ENCODE results near the gene SOWAHC.

The SOWAHC gene

DNA sequence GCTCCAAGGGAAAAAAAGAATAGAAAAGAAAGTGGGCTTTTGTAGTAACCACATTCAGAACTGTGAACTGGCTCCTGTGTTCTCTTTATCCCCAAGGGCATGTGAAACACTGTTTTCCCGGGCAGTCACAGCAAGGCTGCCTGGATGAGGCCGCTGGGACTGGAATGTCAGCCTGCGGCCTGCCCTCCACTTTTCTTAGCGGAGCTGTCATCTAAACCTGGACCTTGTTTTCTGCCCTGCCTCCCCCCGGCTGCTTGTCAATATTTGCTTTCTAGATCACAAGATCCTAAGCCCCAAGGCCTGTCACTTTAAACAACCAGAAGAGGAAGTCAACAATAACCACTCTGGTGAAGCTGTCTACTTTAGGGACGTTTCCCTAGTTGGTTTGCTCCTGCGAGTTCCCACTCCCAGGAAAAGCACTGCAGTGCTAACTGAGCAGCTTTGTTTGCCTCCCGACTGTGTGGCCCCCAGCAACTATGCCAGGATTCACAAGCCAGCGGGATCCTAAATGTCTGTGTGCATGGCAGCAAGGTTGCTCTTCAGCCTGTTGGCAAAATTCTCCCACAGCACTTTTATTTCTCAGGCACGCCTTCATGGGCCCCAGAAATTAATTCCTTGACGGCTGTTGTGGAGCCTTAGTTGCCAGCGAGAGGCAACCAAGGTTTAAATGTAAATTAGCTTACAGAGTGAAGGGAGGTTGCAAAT, 30.6 kb downstream of the SOWAHC start:
- H3K27ac ChIP-seq, result peak overlapping the region; percentile 8
- DNase-seq (ENCODE audit: low read depth, low spot score), result no peak

DNA sequence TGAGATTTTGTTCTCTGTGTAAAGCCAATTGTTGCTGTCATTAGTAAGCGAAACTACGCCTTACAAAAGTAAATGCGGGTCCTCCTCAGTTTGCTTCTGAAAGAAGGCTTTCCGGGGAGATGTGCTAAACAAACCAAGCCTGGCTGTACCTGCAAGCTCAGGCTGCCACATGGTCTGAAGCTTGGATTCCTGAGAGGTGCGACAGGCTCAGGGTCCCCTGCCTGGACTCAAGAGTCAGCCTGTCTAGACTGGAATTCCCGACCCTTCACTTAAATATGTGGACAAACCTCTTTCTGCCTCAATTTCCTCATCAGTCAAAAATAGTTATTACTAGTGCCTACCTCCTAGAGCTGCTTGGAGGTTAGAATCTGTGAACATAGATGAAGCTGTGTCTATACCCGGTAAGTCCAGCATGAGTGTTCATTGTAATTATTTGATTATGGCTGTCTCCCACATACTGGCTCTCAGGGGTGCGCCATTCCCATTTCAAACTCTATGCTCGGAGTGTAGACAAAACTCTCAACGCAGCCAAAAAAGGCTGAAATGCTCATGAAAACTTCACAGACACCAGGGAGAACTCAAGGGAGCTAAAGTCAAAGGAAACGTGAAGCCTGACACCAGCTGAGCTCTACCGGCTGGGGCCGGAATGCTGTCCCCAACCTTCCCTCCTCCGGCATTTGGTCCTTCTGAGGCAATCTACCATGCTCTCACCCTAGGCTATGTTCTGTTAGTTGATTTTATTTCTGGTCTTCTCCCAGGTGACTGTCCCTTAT, 31.4 kb downstream of the SOWAHC start:
- no peak overlapping the region for H3K27ac ChIP-seq

DNA sequence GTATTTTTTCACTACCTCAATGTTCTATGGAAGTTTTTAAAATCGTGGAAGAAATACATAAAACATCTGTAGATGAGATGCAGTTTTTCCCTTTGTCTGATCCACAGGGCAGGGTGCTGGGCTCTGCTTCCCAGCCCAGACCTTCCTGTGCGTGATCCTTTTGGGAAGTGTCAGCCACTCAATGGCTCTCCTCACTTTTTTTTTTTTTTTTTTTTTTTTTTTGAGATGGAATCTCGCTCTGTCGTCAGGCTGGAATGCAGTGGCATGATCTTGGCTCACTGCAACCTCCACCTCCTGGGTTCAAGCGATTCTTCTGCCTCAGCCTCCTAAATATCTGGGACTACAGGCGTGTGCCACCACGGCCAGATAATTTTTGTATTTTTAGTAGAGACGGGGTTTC, 32.8 kb downstream of the SOWAHC start:
- no peak overlapping the region for H3K27ac ChIP-seq
- no peak for DNase-seq (ENCODE audit: low read depth, low spot score)

More for the DNA sequence above, 31.4 kb downstream of the SOWAHC start:
- DNase-seq (ENCODE audit: low read depth, low spot score), result no peak

DNA sequence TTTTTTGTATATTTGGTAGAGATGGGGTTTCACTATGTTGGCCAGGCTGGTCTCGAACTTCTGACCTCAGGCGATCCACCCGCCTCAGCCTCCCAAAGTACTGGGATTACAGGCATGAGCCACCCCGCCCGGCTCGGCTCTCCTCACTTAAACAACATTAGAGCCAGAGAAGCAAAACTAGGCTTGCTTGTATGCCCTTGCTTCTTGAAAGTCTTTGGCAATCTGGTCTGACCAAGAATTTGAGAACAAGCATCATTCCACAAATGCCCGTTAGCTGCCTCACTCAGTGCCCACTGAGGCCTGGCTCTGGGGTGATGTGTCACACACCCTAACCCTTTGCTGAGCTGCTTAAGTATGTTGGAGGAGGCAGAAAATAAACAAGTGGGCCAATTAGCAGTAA, 33.5 kb downstream of the SOWAHC start:
- H3K27ac ChIP-seq, result no peak overlapping the region
- DNase-seq (ENCODE audit: low read depth, low spot score), result no peak

DNA sequence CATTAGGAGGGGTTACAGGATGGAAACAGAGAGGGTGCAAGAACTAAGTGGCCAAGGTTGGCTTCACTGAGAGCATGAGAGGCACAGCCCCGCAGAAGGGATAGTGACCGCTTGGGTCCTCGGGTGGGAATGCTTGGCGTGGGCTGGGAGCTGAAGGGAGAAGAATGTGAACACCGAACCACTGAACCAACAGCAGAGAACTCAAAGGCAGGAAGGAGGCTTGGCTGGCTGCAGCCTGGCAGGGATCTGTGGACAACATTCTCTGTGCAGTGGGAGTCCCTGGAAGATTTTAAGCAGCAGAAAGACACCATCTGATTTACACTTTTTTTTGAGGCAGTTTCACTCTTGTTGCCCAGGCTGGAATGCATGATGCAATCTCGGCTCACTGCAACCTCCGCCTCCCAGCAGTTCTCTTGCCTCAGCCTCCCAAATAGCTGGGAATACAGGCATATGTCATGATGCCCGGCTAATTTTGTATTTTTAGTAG, 33.9 kb downstream of the SOWAHC start:
- no peak for DNase-seq (ENCODE audit: low read depth, low spot score)
- H3K27ac ChIP-seq, result no peak overlapping the region

DNA sequence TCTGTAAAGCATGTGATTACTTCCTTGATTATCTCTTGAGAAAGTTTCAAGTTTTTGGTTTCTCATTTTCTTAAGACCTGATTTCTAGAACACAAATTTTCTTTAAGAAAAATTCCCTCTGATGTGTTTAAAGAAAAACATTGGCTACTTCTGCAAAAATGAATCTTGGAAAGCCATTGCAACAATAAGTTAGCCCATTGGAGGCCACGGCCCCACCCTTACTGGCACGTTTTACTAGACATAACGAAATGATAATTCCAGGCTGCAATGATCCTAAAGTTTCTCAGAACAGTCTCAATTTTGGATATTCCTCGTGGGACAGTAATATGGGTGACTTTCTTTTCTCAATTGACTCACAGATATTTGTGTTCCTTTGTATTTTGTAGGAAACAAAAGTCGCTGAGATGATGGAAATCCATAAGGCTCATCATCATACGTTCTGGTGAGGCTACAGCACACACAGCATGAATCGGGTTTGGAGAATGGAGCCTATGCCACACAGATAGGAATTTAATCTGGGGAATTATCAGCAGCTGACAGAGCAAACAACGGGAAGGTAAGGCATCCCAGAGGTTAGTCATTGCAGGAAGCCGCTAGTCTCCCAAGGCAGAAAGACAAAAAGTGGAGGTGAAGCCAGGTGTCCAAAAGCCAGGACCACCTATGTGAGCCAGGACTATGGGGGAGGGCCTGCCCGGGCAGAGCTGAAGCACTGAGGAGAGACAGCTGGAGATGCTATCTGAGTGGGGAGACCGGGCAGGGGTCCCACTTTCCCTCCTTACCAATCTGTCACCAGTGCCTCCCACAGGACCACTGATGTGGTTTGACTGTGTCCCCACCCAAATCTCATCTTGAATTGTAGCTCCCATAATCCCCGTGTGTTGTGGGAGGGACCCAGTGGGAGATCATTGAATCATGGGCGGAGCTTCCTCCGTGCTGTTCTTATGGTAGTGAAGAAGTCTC, 35.9 kb downstream of the SOWAHC start:
- no peak for DNase-seq (ENCODE audit: low read depth, low spot score)
- H3K27ac ChIP-seq, result no peak overlapping the region

DNA sequence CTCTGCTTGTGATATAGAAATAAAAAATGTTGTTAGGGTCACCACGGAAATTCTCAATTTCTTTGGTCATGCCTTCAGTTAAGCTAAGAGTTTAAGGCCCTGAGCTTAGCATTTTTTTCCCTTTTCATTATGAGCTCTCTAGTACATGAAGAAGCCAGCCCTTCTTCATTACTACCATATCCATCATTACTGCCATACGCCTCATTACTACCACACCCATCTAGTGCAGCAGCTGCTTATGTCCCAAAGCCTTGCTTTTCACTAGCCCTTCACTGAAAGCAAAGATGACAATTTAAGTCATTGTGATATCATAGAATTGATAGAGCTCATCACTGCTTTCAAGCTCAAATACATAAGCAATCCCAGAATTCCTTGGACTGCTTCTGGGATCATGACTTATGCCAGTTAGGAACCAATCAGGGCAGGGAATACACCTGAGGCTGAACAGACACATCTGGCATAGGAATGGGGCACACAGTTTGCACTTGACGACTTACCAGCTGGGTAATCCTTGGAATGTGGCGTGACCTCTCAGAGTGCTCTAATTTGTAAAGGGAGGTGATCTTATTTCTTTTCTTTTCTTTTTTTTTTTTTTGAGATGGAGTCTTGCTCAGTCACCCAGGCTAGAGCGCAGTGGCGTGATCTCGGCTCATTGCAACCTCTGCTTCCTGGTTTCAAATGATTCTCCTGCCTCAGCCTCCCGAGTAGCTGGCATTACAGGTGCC, 40.3 kb downstream of the SOWAHC start:
- no peak overlapping the region for H3K27ac ChIP-seq
- no peak for DNase-seq (ENCODE audit: low read depth, low spot score)

DNA sequence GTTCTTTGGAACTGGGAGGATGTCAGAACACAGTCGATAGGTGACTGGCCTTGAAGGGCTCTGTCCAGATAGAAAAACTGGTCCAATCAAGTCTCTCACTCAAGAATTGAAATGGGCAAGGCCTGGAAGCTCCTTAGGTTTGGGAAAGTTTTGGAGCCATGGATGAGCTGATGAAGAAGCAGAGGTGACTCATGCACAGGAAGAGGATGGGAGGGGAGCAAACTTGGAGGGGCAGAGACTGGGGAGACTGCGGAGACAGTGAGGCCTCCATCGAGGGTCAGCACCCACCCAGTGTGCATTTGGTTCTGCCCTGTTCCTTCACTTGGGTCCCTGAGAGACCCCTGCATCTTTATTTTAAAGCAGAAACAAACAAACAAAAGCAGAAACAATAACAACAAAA, 41.1 kb downstream of the SOWAHC start:
- DNase-seq (ENCODE audit: low read depth, low spot score), result no peak
- H3K27ac ChIP-seq, result no peak overlapping the region

DNA sequence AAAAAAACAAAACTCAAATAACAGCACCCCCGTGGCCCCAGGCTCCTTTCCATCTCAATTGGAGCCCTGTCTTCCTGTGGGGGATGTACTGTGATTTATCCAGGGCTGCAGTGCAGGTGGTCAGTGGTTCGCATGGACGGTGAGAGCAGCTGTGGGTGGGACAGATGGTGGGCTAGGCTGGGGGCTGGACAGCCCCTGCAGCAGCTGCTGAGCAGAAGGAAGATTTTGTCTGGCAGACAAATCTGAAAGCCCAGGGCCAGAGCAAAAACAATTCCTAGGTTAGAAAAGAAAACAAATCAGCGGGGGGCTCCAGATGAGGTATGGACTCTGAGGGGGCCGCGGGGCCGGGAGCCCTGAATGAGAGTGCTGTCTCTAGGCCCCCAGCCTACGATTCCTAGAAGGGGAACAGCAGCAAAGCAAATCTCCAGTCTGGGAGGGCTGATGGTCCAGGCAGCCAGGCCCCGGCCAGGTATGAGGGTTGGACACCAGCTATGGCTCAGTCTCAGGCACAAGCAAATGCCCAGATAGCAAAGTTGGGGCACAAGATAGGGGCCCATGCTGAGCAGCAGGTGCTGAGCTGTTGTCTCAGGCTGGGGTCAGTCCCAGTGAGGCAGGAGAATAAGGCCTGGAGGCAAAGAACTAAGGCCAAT, 45.4 kb downstream of the SOWAHC start:
- H3K27ac ChIP-seq, result no peak overlapping the region
- no peak for DNase-seq (ENCODE audit: low read depth, low spot score)

DNA sequence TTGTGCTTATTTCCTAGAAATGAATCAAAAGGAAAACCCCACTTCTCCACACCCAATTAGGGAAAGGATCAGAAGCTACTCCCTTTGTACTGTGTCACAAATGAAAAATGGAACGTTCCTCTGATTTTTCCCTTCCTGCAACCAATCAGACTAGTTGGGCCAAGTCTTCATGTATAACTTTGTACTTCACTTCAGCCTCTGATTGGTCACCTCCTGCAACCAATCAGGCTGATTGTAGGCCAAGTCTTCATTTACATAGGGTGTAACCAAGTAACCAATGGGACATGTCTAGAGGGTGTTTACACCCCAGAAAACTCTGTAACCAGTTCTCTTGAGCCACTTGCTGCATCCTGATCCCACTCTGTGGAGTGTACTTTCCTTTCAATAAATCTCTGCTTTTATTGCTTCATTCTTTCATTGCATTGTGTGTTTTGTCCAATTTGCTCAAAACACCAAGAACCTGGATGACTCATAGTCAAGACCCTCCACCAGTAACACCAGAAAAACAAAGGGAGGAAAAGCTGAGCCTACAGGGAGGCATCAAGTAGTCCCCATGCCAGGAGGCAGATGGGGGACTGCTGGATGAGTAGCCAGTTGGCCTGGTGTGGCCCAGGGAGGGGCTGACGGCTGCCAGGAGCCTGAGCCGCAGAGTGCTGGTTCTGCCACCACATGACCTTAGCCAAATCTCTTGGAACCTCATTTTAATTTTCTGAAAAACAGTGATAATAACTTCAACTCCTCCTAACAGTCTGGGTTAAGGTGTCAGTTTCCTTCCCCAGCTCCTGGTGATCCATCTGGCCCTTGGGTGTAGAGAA, 46.1 kb downstream of the SOWAHC start:
- DNase-seq (ENCODE audit: low read depth, low spot score), result no peak
- H3K27ac ChIP-seq, result no peak overlapping the region

DNA sequence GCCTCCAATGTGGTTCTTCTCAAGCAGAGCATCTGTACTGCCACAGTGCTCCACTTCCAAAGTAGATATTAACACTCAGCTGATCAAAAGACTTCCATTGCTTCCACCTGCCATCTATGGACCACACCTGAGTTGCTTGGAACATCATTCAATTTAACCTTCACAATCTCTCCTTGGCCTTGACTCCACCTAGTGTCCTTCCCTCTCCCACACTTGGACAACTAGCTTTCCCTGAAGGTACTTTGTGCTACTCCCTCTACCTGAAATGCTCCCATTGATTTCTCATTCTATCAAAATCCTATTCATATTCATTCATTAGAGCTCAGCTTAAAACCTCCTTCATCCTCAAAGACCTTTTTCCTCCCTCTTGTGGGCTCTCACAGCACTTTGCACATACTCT, 48.7 kb downstream of the SOWAHC start:
- no peak for DNase-seq (ENCODE audit: low read depth, low spot score)
- peak overlapping the region; percentile 23 for H3K27ac ChIP-seq

DNA sequence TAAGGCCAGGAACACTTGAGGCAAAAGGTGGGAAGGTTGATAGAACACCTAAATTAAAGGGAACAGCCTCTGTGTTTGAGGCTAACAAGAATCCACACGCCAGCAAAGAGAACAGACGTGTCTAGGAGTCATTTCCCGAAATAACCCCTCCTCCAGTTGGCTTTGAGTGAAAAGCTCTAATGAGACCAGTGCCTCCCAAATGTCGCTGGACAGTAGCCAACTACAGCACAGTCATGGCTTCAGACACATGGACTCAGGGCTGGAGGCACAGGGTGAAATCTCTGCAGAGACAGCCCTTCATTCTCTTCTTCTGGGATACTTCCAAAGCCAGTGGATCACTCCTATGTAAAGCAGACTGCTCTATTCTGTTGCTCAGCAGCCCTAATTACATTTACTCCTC, 49.6 kb downstream of the SOWAHC start:
- DNase-seq (ENCODE audit: low read depth, low spot score), result peak; percentile 79

DNA sequence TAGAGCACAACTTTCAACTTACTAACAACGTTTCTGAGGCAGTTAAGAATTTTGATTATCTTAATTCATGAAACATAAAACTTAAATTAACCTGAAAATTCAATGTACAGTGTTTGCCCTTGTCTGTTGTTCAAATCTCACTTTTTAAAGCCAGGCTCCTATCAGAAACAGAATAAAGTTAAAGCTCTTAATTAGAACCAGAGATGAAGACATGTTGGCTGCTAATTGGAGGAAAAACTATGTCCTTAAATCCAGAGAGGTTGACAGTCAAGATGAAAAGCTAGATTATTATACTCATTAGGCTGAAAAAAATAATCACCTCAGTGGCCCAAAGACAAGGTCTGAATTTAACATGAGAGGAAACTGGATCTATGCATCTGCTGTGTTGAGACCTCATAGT, 52.3 kb downstream of the SOWAHC start:
- DNase-seq (ENCODE audit: low read depth, low spot score), result no peak
- H3K27ac ChIP-seq, result no peak overlapping the region

More for the DNA sequence above, 49.6 kb downstream of the SOWAHC start:
- peak overlapping the region; percentile 23 for H3K27ac ChIP-seq
